Gastrocnemius medialis (tissue), 4 donors: ENCODE measurements around the gene GRM4. TPM values are rescaled to one million over a fixed set of nuclear protein-coding genes. Genes with fewer than 3 reads are reported as not detected.

ENCODE experiments used
- ATAC-seq, 2 donors: fragments of 150-250 bp; one replicate each; pipeline ENCODE4 v1.9.1; 2016
- DNase-seq, 2 donors: peaks; one replicate each; pipeline ENCODE4 v3.0.0-alpha.2; 2019
- H3K27ac ChIP-seq, 4 donors: fragments of 200-600 bp; sonication (generic); 1 replicate in 1 of 4; 2 replicates in 3 of 4; pipeline ENCODE4 v1.5.1; 2016 to 2018; ENCODE audit warnings: mild to moderate bottlenecking in 2 of 4, moderate library complexity in 1 of 4
- H3K27me3 ChIP-seq, 3 donors: fragments of 200-600 bp; sonication (generic) in 2 of 3; 1 replicate in 1 of 3; 2 replicates in 2 of 3; pipeline versions ENCODE4 v1.5.1 to v1.6.0; 2016 to 2019; ENCODE audit warnings: mild to moderate bottlenecking in 1 of 3, moderate library complexity in 1 of 3
- H3K36me3 ChIP-seq, 2 donors: fragments of 200-600 bp; sonication (generic) in 1 of 2; one replicate each; pipeline ENCODE4 v1.5.1; 2017 to 2018
- H3K4me1 ChIP-seq, 2 donors: fragments of 200-600 bp; sonication (generic) in 1 of 2; one replicate each; pipeline ENCODE4 v1.5.1; 2016 to 2017; ENCODE audit warnings: mild to moderate bottlenecking in 2 of 2
- H3K4me3 ChIP-seq, 4 donors: fragments of 200-600 bp; sonication (generic) in 3 of 4; 1 replicate in 1 of 4; 2 replicates in 3 of 4; pipeline ENCODE4 v1.5.1; 2016 to 2019; ENCODE audit warnings: mild to moderate bottlenecking in 2 of 4
- H3K9me3 ChIP-seq, 3 donors: fragments of 200-600 bp; sonication (generic) in 2 of 3; 1 replicate in 1 of 3; 2 replicates in 2 of 3; pipeline ENCODE4 v1.5.1; 2016 to 2019
- CTCF ChIP-seq, 5 experiments: fragments of 450-650 bp in 3 of 5; fragments of 200-600 bp in 2 of 5; sonication (generic) in 2 of 5; IDR thresholded peaks in 4 of 5; conservative IDR thresholded peaks in 1 of 5; 1 replicate in 4 of 5; 2 replicates in 1 of 5; pipeline ENCODE4 v1.5.1; 2016 to 2019; ENCODE audit warnings: antibody characterized with exemption in 5 of 5, mild to moderate bottlenecking in 3 of 5, moderate library complexity in 3 of 5
- POLR2A ChIP-seq, 2 donors: fragments of 450-650 bp; IDR thresholded peaks; one replicate each; pipeline ENCODE4 v1.6.1; 2017; ENCODE audit warnings: antibody characterized with exemption in 2 of 2, mild to moderate bottlenecking in 2 of 2, moderate library complexity in 2 of 2
- in situ Hi-C, 4 donors: fragments of 200-750 bp; cut with MboI; loops; one replicate each; pipeline versions ENCODE4 v1.15.0 to v1.8.0; 2017; ENCODE audit warnings: low sequenced_read_pairs in 4 of 4
- intact Hi-C: fragments of 100-400 bp; cut with DNase I; formaldehyde crosslinking; loops from one replicate; pipeline ENCODE4 v1.15.1; 2023; ENCODE audit warnings: low total_unique reads
- total RNA-seq, 4 donors: library from RNA; depleted of rRNA; stranded (reverse); fragments of >200 nt; gene quantifications; one replicate each; pipeline versions ENCODE4 v1.1.0 to v1.2.3, GENCODE V29; 2016

GRM4 gene
- total RNA-seq, 4 donors from 2014 or later = 0.03 TPM; not detected in 3

GRCh38 chr6:34055223-34055933 lies 90.5 kb downstream of the GRM4 start:
- peak in 1 of 2 donors; percentile 36 for DNase-seq
- TF ChIP-seq POLR2A (IDR thresholded peaks at IDR 0.05) (no peak), CTCF (IDR thresholded peaks at IDR 0.05 in 4 of 5, conservative IDR thresholded peaks at IDR 0.05 in 1 of 5) (peak; percentile 36 to 80 (median 67))
- intact Hi-C loops (loop anchor here (1.0 kb wide), 1 partner anchor 99 kb away; no protein-coding TSS in a partner anchor), in situ Hi-C loops (loop anchor here in 3 of 4 donors (5.0 to 10.0 kb wide), 2 partner anchors 97 to 99 kb away; no protein-coding TSS in a partner anchor)
- peak in 1 of 2 donors; percentile 81 for ATAC-seq
- H3K4me1 ChIP-seq = no peaks in the 10 kb centered on the region
- H3K27me3 ChIP-seq = peaks cover 0 to 2% (median 0%) of the 10 kb centered on the region in 3 donors
- no peak overlapping the region for H3K4me3 ChIP-seq
- no peaks in the 10 kb centered on the region for H3K9me3 ChIP-seq
- H3K27ac ChIP-seq = no peak overlapping the region
- H3K36me3 ChIP-seq = no peaks in the 10 kb centered on the region

GRCh38 chr6:34053721-34054120 lies 92.2 kb downstream of the GRM4 start:
- ATAC-seq (no peak), DNase-seq (no peak)
- in situ Hi-C loops = loop anchor here in 2 of 4 donors (10.0 kb wide), 1 partner anchor 101 kb away; no protein-coding TSS in a partner anchor
- H3K27me3 ChIP-seq = peaks cover 0 to 2% (median 0%) of the 10 kb centered on the region in 3 donors
- H3K27ac ChIP-seq = no peak overlapping the region
- H3K9me3 ChIP-seq = no peaks in the 10 kb centered on the region
- no peak overlapping the region for H3K4me3 ChIP-seq
- intact Hi-C loops = no loop called here
- TF ChIP-seq CTCF (IDR thresholded peaks at IDR 0.05 in 4 of 5, conservative IDR thresholded peaks at IDR 0.05 in 1 of 5) (no peak), POLR2A (IDR thresholded peaks at IDR 0.05) (no peak)
- no peaks in the 10 kb centered on the region for H3K4me1 ChIP-seq
- H3K36me3 ChIP-seq = no peaks in the 10 kb centered on the region

- DNase-seq (no peak), ATAC-seq (no peak)
- in situ Hi-C loops (loop anchor here in 2 of 4 donors (10.0 kb wide), 1 partner anchor 102 kb away; no protein-coding TSS in a partner anchor), intact Hi-C loops (no loop called here)
- TF ChIP-seq CTCF (IDR thresholded peaks at IDR 0.05 in 4 of 5, conservative IDR thresholded peaks at IDR 0.05 in 1 of 5) = no peak
- no peak for TF ChIP-seq POLR2A (IDR thresholded peaks at IDR 0.05)
- H3K4me1 ChIP-seq = no peaks in the 10 kb centered on the region
- H3K9me3 ChIP-seq = no peaks in the 10 kb centered on the region
- peaks cover 0 to 2% (median 0%) of the 10 kb centered on the region in 3 donors for H3K27me3 ChIP-seq
- H3K27ac ChIP-seq = no peak overlapping the region
- H3K4me3 ChIP-seq = no peak overlapping the region
- H3K36me3 ChIP-seq = no peaks in the 10 kb centered on the region
Observed at GRCh38 chr6:34052918-34053608, 92.8 kb downstream of the GRM4 start.

- DNase-seq = no peak
- Histone ChIP-seq H3K4me3 (no peak overlapping the region), H3K27me3 (peaks cover 0 to 2% (median 0%) of the 10 kb centered on the region in 3 donors), H3K4me1 (no peaks in the 10 kb centered on the region), H3K36me3 (no peaks in the 10 kb centered on the region), H3K9me3 (no peaks in the 10 kb centered on the region), H3K27ac (no peak overlapping the region)
- no peak for ATAC-seq
- intact Hi-C loops (no loop called here), in situ Hi-C loops (loop anchor here in 2 of 4 donors (10.0 kb wide), 1 partner anchor 103 kb away; no protein-coding TSS in a partner anchor)
- no peak for TF ChIP-seq CTCF (IDR thresholded peaks at IDR 0.05 in 4 of 5, conservative IDR thresholded peaks at IDR 0.05 in 1 of 5)
- TF ChIP-seq POLR2A (IDR thresholded peaks at IDR 0.05) = no peak
Observed at GRCh38 chr6:34052071-34052825, 93.6 kb downstream of the GRM4 start.
